D721Med (cell line): ENCODE results near the gene TVP23C.
"Not testable (repeated sequence)": the region's sequence is repeated elsewhere in the genome, so short reads cannot be mapped to it uniquely, and the experiment has no call there.

ENCODE experiments used
- DNase-seq: peaks from one replicate; pipeline ENCODE4 v3.0.0; 2011; ENCODE audit warnings: low spot score; ENCODE audit not compliant: insufficient read length
- FAIRE-seq: peaks from 2 replicates; lab custom pipeline; 2011; peaks lifted over from hg19 to GRCh38; lab: Jason Lieb, UNC

TVP23C gene

GRCh38 chr17:15563375-15563857 is at the start of gene TVP23C:
TSS of gene TVP23C (minus strand) at chr17:15563483. CDS start at chr17:15563448, 35 bp downstream.
- FAIRE-seq, DNase-seq: not testable (repeated sequence)

GRCh38 chr17:15592960-15593359 is 29.7 kb upstream of the TVP23C start:
- DNase-seq, FAIRE-seq: not testable (repeated sequence)

DNA sequence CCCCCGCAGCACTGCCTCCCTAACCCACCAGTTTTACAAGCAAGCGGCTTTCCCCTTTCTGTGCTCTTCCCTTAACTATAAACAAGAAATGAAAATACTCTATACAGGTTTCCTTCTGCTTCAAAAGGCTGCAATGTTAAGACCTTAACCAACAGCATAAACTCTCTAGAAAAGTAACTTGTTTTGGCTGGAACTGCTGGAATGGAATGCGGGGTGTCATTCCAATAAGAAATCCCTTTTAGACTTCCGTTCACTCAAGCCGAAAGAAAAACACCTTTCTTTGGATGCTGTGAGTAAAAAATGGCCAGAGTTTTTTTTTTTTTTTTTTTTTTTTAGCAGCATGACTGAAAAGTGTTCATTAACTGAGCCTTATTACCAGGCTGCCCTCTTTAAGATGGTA is 28.7 kb upstream of the TVP23C start:
- not testable (repeated sequence) for FAIRE-seq, DNase-seq

DNA sequence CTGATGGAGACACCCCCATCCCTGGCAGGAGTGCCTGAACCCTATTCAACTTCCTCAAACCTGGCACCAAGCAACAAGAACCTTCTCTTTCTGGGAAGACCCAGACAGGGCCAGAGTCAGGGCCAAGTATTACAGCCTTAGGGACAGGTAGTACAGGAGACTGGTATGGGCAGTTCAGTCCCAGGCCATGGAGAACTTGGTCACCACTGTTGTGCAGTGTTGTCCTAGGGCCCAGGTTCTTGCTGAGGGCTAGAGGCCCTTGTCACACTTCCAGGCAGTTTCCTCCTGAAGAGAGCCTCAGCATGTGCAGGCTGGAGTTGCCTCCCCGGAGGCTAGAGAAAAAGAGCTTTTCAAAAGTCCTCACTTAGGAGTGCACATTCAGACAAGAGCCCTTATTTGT is 27.6 kb upstream of the TVP23C start:
- not testable (repeated sequence) for DNase-seq, FAIRE-seq

GRCh38 chr17:15589544-15590536 is 26.6 kb upstream of the TVP23C start:
- DNase-seq, FAIRE-seq: not testable (repeated sequence)

DNA sequence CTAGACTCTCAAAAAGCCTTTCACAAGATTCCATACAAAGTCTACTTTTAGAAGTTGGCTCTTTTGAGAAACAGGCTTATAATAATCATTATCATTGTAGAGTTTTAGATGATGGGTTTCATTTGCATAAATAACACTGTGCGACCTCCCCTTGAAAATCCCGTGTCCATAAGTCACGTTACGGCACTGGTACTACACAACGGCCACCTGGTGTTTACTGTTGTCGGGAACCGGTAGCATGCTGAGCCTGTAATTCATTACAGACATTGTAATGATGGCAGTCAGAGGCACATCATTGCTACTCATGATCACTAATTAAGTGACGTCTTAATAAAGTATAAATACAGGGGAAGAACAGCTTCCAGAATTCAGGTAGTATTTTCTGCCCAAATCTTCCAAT is 24.7 kb upstream of the TVP23C start:
- DNase-seq, FAIRE-seq: not testable (repeated sequence)

DNA sequence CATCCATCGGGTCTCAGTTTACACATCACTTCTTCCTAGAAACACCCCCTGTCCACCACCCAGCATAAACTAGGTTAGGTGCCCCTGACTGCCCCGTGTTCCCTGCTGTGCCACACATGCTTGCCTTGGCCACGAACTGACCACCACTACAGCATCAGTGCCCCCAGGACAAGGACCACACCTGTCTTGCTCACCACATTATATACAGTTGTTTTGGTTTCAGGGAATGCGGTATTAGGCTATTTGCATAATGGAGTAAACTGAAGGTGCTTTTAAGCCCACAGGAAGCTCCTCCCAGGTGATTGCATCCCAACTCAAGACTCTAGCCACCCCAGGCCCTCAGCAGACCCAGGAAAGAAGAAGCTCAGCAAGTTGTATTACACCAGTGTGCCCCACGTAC is 20.0 kb upstream of the TVP23C start:
- not testable (repeated sequence) for DNase-seq, FAIRE-seq

GRCh38 chr17:15581462-15581861 is 18.2 kb upstream of the TVP23C start:
- not testable (repeated sequence) for FAIRE-seq, DNase-seq

DNA sequence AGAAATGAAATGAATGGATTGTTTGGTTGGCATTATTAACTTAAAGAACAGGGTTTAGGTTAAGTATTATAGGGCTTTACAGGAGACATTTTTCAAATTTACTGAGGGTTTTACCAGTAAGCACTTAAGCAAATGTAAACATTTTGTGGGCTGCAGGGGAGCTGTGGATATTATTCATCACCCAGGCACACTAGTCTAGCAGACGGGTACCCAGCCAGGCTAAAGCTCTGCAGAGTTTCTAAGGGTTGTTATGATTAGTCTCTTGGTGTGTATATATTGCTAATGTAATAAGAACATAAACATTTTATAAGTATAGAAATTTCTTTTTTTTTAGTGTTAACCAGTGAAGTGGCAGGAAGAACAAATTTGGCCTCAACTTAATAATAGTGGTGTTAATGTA is 13.6 kb upstream of the TVP23C start:
- DNase-seq, FAIRE-seq: not testable (repeated sequence)

- peak; percentile 63 for FAIRE-seq
- not testable (repeated sequence) for DNase-seq
These were observed 11.4 kb upstream of the TVP23C start for GRCh38 chr17:15574660-15575059.

GRCh38 chr17:15573870-15574269 is 10.6 kb upstream of the TVP23C start:
- not testable (repeated sequence) for FAIRE-seq, DNase-seq

DNA sequence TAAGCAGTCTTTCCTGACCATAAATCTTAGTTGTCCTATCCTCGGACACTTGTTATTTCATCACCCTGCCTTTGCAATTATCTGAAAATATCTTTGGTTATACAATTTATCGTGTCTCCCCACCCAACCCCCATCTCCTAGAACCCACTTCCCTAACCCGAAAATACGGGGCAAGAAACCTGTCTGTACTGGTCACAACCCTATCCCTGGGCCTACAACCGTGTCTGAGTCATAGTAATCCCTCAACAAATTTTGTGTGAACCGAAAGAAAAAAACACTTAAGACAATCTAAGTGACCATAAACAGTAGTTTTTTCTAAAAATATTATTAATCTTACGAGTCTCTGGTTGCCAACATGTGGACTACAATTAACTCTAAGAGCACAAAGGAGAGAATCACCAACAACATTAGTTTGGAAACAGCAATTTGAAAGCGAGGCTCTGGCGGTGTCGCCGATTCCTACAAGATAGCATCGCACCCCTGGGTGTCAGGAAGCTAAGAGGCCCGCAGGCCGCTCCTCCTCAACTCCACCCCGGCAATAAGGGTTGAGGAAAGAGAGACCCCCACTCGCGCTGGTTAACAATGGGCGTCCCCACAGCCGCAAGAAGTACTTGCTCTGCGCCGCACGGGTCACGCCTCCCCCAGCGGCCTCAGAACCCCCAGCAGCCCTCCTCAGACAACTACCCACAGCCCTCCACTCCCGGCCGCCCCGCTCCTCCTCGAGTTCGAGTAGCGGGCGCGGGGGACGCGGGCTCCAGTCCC is 489 bp downstream of the TVP23C start:
- FAIRE-seq, DNase-seq: not testable (repeated sequence)

DNA sequence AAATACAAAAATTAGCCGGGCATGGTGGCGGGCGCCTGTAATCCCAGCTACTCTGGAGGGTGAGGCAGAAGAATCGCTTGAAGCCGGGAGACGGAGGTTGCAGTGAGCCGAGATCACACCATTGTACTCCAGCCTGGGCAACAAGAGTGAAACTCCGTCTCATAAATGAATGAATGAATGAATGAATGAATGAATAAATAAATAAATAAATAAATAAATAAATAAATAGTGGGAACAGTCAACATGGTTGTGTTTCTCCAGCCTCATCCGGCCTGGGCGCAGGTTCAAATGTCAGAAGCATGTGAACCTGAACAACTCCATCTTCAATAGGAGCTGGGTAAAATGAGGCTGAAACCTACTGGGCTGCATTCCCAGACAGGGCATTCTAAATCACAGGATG is 1.8 kb downstream of the TVP23C start:
- FAIRE-seq, DNase-seq: not testable (repeated sequence)

DNA sequence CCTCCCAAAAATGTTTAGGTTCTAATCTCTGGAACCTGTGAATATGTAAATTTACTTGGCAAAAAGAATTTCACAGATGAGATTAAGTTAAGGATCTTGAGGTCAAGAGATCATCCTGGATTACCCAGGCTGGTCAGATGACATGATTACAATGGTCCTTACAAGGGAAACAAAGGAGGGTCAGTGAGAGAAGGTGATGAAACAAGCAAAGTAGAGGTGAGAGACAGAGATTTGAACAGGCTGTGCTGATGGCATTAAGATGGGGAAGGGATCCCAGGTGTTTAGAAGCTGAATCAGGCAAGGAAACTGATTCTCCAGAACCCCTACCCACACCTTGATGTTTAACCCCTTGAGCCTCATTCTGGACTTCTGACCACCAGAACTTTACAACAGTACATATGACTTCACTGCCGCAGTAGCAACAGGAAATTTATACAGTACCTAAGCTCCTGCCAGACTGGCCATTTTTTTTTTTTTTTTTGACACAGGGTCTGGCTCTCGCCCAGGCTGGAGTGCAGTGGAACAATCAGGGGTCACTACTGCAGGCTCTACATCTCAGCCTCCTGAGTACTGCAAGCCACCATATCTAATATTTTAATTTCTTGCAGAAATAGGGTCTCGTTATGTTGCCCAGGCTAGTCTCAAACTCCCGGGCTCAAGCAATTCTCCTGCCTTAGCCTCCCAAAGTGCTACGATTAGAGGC is 4.7 kb downstream of the TVP23C start:
- not testable (repeated sequence) for DNase-seq, FAIRE-seq

GRCh38 chr17:15557334-15557832 is 5.9 kb downstream of the TVP23C start:
- FAIRE-seq, DNase-seq: not testable (repeated sequence)

GRCh38 chr17:15552932-15553331 is 10.4 kb downstream of the TVP23C start:
- FAIRE-seq = not testable (repeated sequence)

DNA sequence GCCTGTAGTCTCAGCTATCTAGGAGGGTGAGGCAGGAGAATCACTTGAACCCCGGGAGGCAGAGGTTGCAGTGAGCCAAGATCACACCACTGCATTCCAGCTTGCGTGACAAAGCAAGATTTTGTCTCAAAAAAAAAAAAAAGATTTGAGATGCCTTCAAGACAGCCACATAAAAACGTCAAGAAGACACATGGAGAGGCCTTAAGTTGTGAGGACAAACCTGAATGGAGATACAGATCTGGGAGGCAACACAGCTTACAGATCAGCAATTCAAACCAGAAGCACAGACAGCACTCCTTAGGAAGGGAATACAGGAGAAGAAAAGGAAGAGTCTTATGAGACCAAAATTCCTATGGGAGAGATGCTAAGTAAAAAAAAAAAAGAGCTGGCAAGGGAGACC is 13.7 kb downstream of the TVP23C start:
- not testable (repeated sequence) for FAIRE-seq, DNase-seq

More at GRCh38 chr17:15552932-15553331, 10.4 kb downstream of the TVP23C start:
- not testable (repeated sequence) for DNase-seq

GRCh38 chr17:15546604-15547003 is 16.7 kb downstream of the TVP23C start:
- not testable (repeated sequence) for DNase-seq, FAIRE-seq
